Mononuclear cell (primary cell): Measurements from ENCODE around the gene MT2A. TPM values are rescaled to one million over a fixed set of nuclear protein-coding genes. Genes with fewer than 3 reads are reported as not detected.
A peak's percentile ranks its signal among the peaks of the same experiment; 100 is the strongest.
"Not testable (repeated sequence)": the region's sequence is repeated elsewhere in the genome, so short reads cannot be mapped to it uniquely, and the experiment has no call there.

Experiments used
- H3K27me3 ChIP-seq: 2 replicates; pipeline ENCODE4 v1.6.0; 2011; ENCODE audit warnings: low read length, control low read depth; ENCODE audit not compliant: insufficient read depth
- H3K4me1 ChIP-seq: 2 replicates; pipeline ENCODE4 v1.5.1; 2011; ENCODE audit warnings: mild to moderate bottlenecking, low read length, control low read depth; ENCODE audit not compliant: insufficient read depth
- H3K4me3 ChIP-seq: 2 replicates; pipeline ENCODE4 v1.5.1; 2011; ENCODE audit warnings: mild to moderate bottlenecking, low read length, moderate library complexity
- H3K9me3 ChIP-seq: 2 replicates; pipeline ENCODE4 v1.5.1; 2011; ENCODE audit warnings: low read depth, mild to moderate bottlenecking, control low read depth, low read length
- total RNA-seq: library from RNA; depleted of rRNA; stranded (reverse); fragments of >200 nt; gene quantifications from one replicate; pipeline ENCODE4 v1.2.3, GENCODE V29; 2012

MT2A gene
- total RNA-seq, 1 donor, result 10.9 TPM

GRCh38 chr16:56608876-56609462, 585 bp downstream of the MT2A start:
- Histone ChIP-seq H3K4me3 (peak overlapping the region; percentile 77), H3K27me3 (no peaks in the 10 kb centered on the region), H3K9me3 (no peaks in the 10 kb centered on the region), H3K4me1 (peaks cover 40% of the 10 kb centered on the region)

DNA sequence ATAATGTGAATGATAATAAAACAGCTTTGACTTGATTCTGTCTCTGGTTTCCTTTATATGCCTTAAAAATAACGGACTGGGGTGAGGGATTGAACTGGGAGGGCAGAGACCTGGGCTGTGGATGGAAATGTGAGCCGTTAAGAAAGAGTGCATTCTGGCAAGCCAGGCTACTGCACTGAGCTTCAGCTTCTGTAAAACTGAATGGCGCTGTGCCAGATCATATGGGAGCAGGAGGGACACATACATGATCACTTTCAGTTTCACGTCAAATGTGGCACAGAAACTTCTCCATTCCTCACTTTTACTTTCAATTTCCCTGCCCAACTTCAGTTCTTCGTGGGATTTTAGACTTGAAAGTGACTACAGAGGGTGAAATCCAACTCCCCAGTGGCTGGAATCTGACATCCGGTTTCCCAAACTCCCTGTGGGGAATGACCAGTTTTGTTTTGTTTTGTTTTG, 1.1 kb downstream of the MT2A start:
- no peaks in the 10 kb centered on the region for H3K9me3 ChIP-seq
- H3K4me1 ChIP-seq, result peaks cover 40% of the 10 kb centered on the region
- peak overlapping the region; percentile 77 for H3K4me3 ChIP-seq
- H3K27me3 ChIP-seq, result no peaks in the 10 kb centered on the region

GRCh38 chr16:56610017-56610608, 1.7 kb downstream of the MT2A start:
- no peaks in the 10 kb centered on the region for H3K9me3 ChIP-seq
- peaks cover 40% of the 10 kb centered on the region for H3K4me1 ChIP-seq
- H3K27me3 ChIP-seq, result no peaks in the 10 kb centered on the region
- peak overlapping the region; percentile 77 for H3K4me3 ChIP-seq

GRCh38 chr16:56610609-56611111, 2.3 kb downstream of the MT2A start:
- Histone ChIP-seq H3K4me3 (no peak overlapping the region), H3K9me3 (no peaks in the 10 kb centered on the region), H3K27me3 (no peaks in the 10 kb centered on the region), H3K4me1 (peaks cover 40% of the 10 kb centered on the region)

DNA sequence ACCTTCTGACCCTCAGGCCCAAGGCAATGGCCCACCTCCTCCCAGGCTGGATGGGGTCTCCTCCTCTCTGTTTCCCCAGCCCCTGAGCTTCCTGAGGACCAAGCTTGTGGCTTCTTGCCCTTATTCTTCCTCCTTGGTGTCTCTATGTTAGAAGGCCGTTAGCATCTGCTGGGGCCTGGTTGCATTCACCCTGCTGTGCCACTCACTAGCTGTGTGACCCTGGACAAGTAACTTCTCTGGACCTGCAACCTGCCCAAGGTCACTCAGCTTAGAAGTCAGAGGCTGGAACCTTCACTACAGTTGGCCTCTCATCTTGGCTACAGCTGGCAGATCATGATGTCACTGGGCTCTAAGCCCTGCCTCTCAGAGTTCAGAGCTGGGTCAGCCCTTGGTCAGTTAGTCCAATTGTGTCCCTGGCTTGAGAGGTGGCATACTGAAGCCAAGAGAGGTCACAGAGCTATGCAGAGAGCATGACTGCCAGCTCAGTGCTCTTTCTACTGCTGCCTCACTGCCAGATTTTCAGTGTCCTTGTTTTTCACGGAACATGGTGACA, 3.0 kb downstream of the MT2A start:
- H3K4me1 ChIP-seq, result peaks cover 40% of the 10 kb centered on the region
- H3K4me3 ChIP-seq, result no peak overlapping the region
- H3K27me3 ChIP-seq, result peaks cover 4% of the 10 kb centered on the region
- no peaks in the 10 kb centered on the region for H3K9me3 ChIP-seq

GRCh38 chr16:56613706-56614105, 5.3 kb downstream of the MT2A start:
- Histone ChIP-seq H3K4me3 (no peak overlapping the region), H3K27me3 (peaks cover 25% of the 10 kb centered on the region), H3K9me3 (no peaks in the 10 kb centered on the region), H3K4me1 (peaks cover 32% of the 10 kb centered on the region)

GRCh38 chr16:56614549-56614991, 6.2 kb downstream of the MT2A start:
- H3K4me1 ChIP-seq, result peaks cover 24% of the 10 kb centered on the region

DNA sequence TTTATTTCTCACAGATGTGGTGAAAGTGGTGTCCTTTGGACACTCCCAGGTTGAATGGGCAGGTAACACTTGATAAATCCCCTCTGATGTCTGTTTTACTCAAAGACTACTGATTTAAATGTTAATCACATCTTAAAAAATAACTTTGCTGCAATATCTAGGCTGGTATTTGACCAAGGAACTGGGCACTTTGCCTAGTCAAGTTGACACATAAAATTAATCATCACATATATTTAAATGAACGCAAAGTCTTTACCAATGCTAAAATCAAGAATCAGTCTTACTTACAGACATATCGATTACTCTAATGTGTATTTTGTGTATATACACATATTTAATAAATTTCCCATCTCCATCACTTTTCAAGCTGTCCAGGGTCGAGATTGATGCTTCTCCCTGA, 7.0 kb downstream of the MT2A start:
- Histone ChIP-seq H3K27me3 (peaks cover 29% of the 10 kb centered on the region), H3K4me1 (peaks cover 16% of the 10 kb centered on the region), H3K4me3 (no peak overlapping the region), H3K9me3 (no peaks in the 10 kb centered on the region)

More at GRCh38 chr16:56614549-56614991, 6.2 kb downstream of the MT2A start:
- H3K9me3 ChIP-seq, result no peaks in the 10 kb centered on the region
- H3K27me3 ChIP-seq, result peaks cover 29% of the 10 kb centered on the region
- H3K4me3 ChIP-seq, result no peak overlapping the region

DNA sequence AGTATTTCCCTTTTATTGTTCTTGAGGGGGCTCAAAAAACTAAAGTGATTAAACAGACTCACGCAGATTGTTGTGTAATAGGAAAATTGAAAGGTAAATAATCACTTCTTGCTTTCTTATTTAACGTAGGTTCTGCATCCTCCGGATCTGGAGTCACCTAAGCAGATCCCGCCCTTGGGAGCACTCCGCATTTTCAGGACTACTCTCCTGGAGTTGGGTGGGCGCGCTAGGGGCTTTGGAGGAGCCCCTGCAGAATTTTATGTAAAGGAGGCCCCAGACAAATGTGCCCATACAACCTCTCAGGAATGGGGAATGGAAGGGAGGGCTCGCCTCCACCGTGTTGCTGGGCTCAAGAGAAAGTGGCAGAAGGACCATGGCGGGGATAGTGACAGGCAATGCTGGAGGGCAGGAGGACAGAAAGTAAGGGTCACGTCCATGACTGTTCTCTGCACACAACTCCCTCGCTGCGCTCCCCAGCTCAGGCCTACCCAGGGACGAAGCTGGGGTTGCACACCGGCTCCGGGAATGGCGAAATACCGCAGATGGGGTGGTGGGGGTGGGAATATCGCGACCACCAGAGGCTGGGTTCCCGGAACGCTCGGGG, 8.3 kb downstream of the MT2A start:
- H3K27me3 ChIP-seq, result peaks cover 29% of the 10 kb centered on the region
- peaks cover 10% of the 10 kb centered on the region for H3K4me1 ChIP-seq
- no peaks in the 10 kb centered on the region for H3K9me3 ChIP-seq
- no peak overlapping the region for H3K4me3 ChIP-seq

- Histone ChIP-seq H3K9me3 (no peaks in the 10 kb centered on the region), H3K4me3 (no peak overlapping the region), H3K4me1 (peaks cover 10% of the 10 kb centered on the region), H3K27me3 (peaks cover 29% of the 10 kb centered on the region)
Measured at GRCh38 chr16:56617212-56618085, 9.1 kb downstream of the MT2A start.

- peaks cover 29% of the 10 kb centered on the region for H3K27me3 ChIP-seq
- H3K9me3 ChIP-seq, result no peaks in the 10 kb centered on the region
- H3K4me1 ChIP-seq, result peaks cover 10% of the 10 kb centered on the region
Measured at GRCh38 chr16:56618138-56618537, 9.8 kb downstream of the MT2A start.

DNA sequence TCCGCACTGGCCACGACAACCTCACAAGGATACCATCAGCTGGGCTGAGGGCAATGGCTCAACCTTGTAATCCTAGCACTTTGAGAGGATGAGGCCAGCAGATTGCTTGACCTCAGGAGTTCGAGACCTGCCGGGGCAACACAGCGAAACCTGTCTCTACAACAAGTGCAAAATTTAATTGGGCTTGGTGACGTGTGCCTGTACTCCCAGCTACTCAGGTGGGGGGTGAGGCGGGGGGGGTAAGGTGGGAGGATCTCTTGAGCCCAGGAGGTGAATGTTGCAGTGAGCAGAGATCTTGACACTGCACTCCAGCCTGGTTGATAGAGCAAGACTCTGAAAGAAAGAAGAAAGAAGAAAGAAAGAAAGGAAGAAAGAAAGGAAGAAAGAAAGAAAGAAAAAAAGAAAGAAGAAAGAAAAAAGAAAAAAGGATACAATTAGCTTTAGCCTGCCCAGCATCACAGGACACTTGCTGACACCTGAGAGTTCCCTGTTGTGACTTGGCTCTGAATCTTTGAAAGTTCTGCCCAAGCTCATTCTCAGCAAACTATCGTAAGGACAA, 12.0 kb downstream of the MT2A start:
- no peaks in the 10 kb centered on the region for H3K9me3 ChIP-seq
- peaks cover 39% of the 10 kb centered on the region for H3K27me3 ChIP-seq
- no peak overlapping the region for H3K4me3 ChIP-seq
- H3K4me1 ChIP-seq, result peaks cover 16% of the 10 kb centered on the region

More at GRCh38 chr16:56618138-56618537, 9.8 kb downstream of the MT2A start:
- no peak overlapping the region for H3K4me3 ChIP-seq

DNA sequence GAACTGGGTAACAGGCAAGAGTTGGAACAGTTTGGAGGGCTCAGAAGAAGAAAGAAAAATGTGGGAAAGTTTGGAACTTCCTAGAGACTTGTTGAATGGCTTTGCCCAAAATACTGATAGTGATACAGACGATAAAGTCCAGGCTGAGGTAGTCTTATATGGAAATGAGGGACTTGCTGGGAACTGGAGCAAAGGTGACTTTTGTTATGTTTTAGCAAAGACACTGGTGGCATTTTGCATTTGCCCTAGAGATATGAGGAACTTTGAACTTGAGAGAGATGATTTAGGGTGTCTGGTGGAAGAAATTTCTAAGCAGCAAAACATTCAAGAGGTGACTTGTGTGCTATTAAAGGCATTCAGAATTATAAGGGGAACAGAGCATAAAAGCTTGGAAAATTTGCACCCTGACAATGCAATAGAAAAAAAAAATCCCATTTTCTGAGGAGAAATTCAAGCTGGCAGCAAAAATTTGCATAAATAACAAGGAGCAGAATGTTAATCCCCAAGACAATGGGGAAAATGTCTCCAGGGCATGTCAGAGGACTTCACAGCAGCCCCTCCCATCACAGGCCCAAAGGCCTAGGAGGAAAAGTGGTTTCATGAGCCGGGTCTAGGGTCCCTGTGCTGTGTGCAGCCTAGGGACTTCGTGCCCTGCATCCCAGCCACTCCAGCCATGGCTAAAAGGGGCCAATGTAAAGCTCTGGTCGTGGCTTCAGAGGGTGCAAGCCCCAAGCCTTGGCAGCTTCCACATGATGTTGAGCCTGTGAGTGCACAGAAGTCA, 13.5 kb downstream of the MT2A start:
- not testable (repeated sequence) for H3K4me3 ChIP-seq, H3K9me3 ChIP-seq
- Histone ChIP-seq H3K4me1 (peaks cover 23% of the 10 kb centered on the region), H3K27me3 (peaks cover 41% of the 10 kb centered on the region)

GRCh38 chr16:56623184-56623583, 14.8 kb downstream of the MT2A start:
- not testable (repeated sequence) for H3K9me3 ChIP-seq, H3K4me3 ChIP-seq
- Histone ChIP-seq H3K4me1 (peaks cover 13% of the 10 kb centered on the region), H3K27me3 (peaks cover 34% of the 10 kb centered on the region)
